NOMO-1 (cell line): Measurements from ENCODE around the gene CHST13.
"Not testable (repeated sequence)": the region's sequence is repeated elsewhere in the genome, so short reads cannot be mapped to it uniquely, and the experiment has no call there.

Source experiments
- DNase-seq, 2 experiments: peaks; one replicate each; lab custom pipeline; 2025; ENCODE audit not compliant: unreplicated experiment in 2 of 2; lab: John Stamatoyannopoulos, UW

Gene CHST13

GRCh38 chr3:126580746-126581145 is 56.8 kb downstream of the CHST13 start:
- no peak for DNase-seq

GRCh38 chr3:126581569-126581968 is 57.6 kb downstream of the CHST13 start:
- no peak for DNase-seq

GRCh38 chr3:126582311-126582710 is 58.4 kb downstream of the CHST13 start:
- no peak for DNase-seq

- not testable (repeated sequence) for DNase-seq
Observed at GRCh38 chr3:126591515-126591914, 67.6 kb downstream of the CHST13 start.
